H9 (cell line): ENCODE measurements around the gene LETMD1. TPM values are rescaled to one million over a fixed set of nuclear protein-coding genes. Genes with fewer than 3 reads are reported as not detected.

ENCODE experiments used
- DNase-seq: peaks from one replicate; pipeline ENCODE4 v3.0.0-alpha.2; 2017
- H2AFZ ChIP-seq: one replicate; pipeline ENCODE4 v1.6.1; 2013; ENCODE audit warnings: mild to moderate bottlenecking, low read length, control low read depth, moderate library complexity
- H2AK5ac ChIP-seq: 2 replicates; pipeline ENCODE4 v1.6.1; 2013; ENCODE audit warnings: low read length, control low read depth, mixed read lengths; ENCODE audit not compliant: insufficient read length
- H2BK120ac ChIP-seq: one replicate; pipeline ENCODE4 v1.6.1; 2013; ENCODE audit warnings: low read depth, mild to moderate bottlenecking, low read length, control low read depth, inconsistent platforms; ENCODE audit not compliant: poor library complexity, severe bottlenecking
- H2BK12ac ChIP-seq: 2 replicates; pipeline ENCODE4 v1.6.1; 2013; ENCODE audit warnings: low read length, control low read depth, mixed read lengths, low read depth; ENCODE audit not compliant: insufficient read length
- H2BK15ac ChIP-seq: 2 replicates; pipeline ENCODE4 v1.6.1; 2013; ENCODE audit warnings: low read depth, low read length, control low read depth
- H2BK20ac ChIP-seq: one replicate; pipeline ENCODE4 v1.6.1; 2013; ENCODE audit warnings: low read depth, mild to moderate bottlenecking, low read length, control low read depth, inconsistent platforms; ENCODE audit not compliant: poor library complexity, severe bottlenecking
- H2BK5ac ChIP-seq: 2 replicates; pipeline ENCODE4 v1.6.1; 2013; ENCODE audit warnings: low read length, control low read depth, mixed read lengths; ENCODE audit not compliant: insufficient read length
- H3K14ac ChIP-seq: 2 replicates; pipeline ENCODE4 v1.6.1; 2013; ENCODE audit warnings: low read length, control low read depth; ENCODE audit not compliant: insufficient read depth
- H3K18ac ChIP-seq: 2 replicates; pipeline ENCODE4 v1.6.1; 2013; ENCODE audit warnings: low read depth, mild to moderate bottlenecking, mixed read lengths, low read length, control low read depth; ENCODE audit not compliant: insufficient read length
- H3K23ac ChIP-seq: 2 replicates; pipeline ENCODE4 v1.6.1; 2013; ENCODE audit warnings: low read length, control low read depth, mixed read lengths, low read depth; ENCODE audit not compliant: insufficient read length
- H3K23me2 ChIP-seq: 2 replicates; pipeline ENCODE4 v1.6.1; 2013; ENCODE audit warnings: low read depth, mild to moderate bottlenecking, mixed read lengths, low read length, control low read depth; ENCODE audit not compliant: insufficient read length, poor library complexity, severe bottlenecking
- H3K27ac ChIP-seq: 2 replicates; pipeline ENCODE4 v1.5.1; 2013; ENCODE audit warnings: low read length, control low read depth, mixed read lengths, low read depth; ENCODE audit not compliant: insufficient read length
- H3K27me3 ChIP-seq: 2 replicates; pipeline ENCODE4 v1.6.1; 2013; ENCODE audit warnings: low read length, control low read depth, inconsistent platforms; ENCODE audit not compliant: insufficient read depth
- H3K4ac ChIP-seq: 2 replicates; pipeline ENCODE4 v1.6.1; 2013; ENCODE audit warnings: low read depth, mild to moderate bottlenecking, control low read depth, inconsistent platforms, low read length, moderate library complexity
- H3K4me1 ChIP-seq: 2 replicates; pipeline ENCODE4 v1.6.1; 2013; ENCODE audit warnings: low read length, control low read depth, inconsistent platforms; ENCODE audit not compliant: insufficient read depth
- H3K4me2 ChIP-seq: 2 replicates; pipeline ENCODE4 v1.6.1; 2013; ENCODE audit warnings: low read length, control low read depth, mixed read lengths; ENCODE audit not compliant: insufficient read length, insufficient read depth
- H3K56ac ChIP-seq: 2 replicates; pipeline ENCODE4 v1.6.1; 2013; ENCODE audit warnings: low read depth, mild to moderate bottlenecking, mixed read lengths, low read length, control low read depth; ENCODE audit not compliant: insufficient read length
- H3K79me1 ChIP-seq: 2 replicates; pipeline ENCODE4 v1.6.1; 2013; ENCODE audit warnings: low read depth, mild to moderate bottlenecking, moderate library complexity, low read length, control low read depth, inconsistent platforms; ENCODE audit not compliant: insufficient read depth, poor library complexity, severe bottlenecking
- H3K79me2 ChIP-seq: 2 replicates; pipeline ENCODE4 v1.6.1; 2013; ENCODE audit warnings: low read length, control low read depth, inconsistent platforms; ENCODE audit not compliant: insufficient read depth
- H3K9ac ChIP-seq: 2 replicates; pipeline ENCODE4 v1.6.1; 2013; ENCODE audit warnings: low read length, control low read depth, mixed read lengths; ENCODE audit not compliant: insufficient read length; ENCODE audit errors: extremely low read depth
- H3K9me3 ChIP-seq: one replicate; pipeline ENCODE4 v1.6.1; 2013; ENCODE audit warnings: low read depth, low read length, inconsistent platforms; ENCODE audit not compliant: control insufficient read depth
- H3T11ph ChIP-seq: one replicate; pipeline ENCODE4 v1.6.1; 2013; ENCODE audit warnings: mild to moderate bottlenecking, low read length, control low read depth, inconsistent platforms
- H4K20me1 ChIP-seq: one replicate; pipeline ENCODE4 v1.6.1; 2013; ENCODE audit not compliant: control insufficient read depth, insufficient read length, insufficient read depth
- H4K5ac ChIP-seq: 2 replicates; pipeline ENCODE4 v1.6.1; 2013; ENCODE audit warnings: low read depth, mild to moderate bottlenecking, mixed read lengths, low read length, control low read depth; ENCODE audit not compliant: insufficient read length
- H4K8ac ChIP-seq: replicated peaks from 2 replicates; pipeline ENCODE4 v1.6.1; 2013; ENCODE audit warnings: low read length, control low read depth, mixed read lengths, low read depth; ENCODE audit not compliant: insufficient read length
- H4K91ac ChIP-seq: 2 replicates; pipeline ENCODE4 v1.6.1; 2013; ENCODE audit warnings: low read depth, mild to moderate bottlenecking, moderate library complexity, mixed read lengths, low read length, control low read depth; ENCODE audit not compliant: insufficient read length
- H3K27ac Mint-ChIP-seq, 3 experiments: 2 replicates in 2 of 3; 3 replicates in 1 of 3; pipeline ENCODE4 v1.8.0; 2020 to 2021; ENCODE audit warnings: mixed read lengths in 3 of 3, mild to moderate bottlenecking in 1 of 3, moderate library complexity in 1 of 3
- H3K27me3 Mint-ChIP-seq: 2 replicates; pipeline ENCODE4 v1.8.0; 2021; ENCODE audit warnings: low read depth, mild to moderate bottlenecking, moderate library complexity, mixed read lengths
- H3K36me3 Mint-ChIP-seq, 3 experiments: 2 replicates in 2 of 3; 3 replicates in 1 of 3; pipeline ENCODE4 v1.8.0; 2020 to 2021; ENCODE audit warnings: low read depth in 3 of 3, mixed read lengths in 3 of 3; ENCODE audit not compliant: insufficient read depth in 1 of 3
- H3K4me1 Mint-ChIP-seq, 2 experiments: 2 replicates each; pipeline ENCODE4 v1.8.0; 2020; ENCODE audit warnings: mixed read lengths in 2 of 2
- H3K4me3 Mint-ChIP-seq, 2 experiments: 2 replicates in 1 of 2; 3 replicates in 1 of 2; pipeline ENCODE4 v1.8.0; 2020 to 2021; ENCODE audit warnings: mild to moderate bottlenecking in 2 of 2, mixed read lengths in 2 of 2, moderate library complexity in 1 of 2
- H3K9me3 Mint-ChIP-seq, 2 experiments: 2 replicates in 1 of 2; 3 replicates in 1 of 2; pipeline ENCODE4 v1.8.0; 2020; ENCODE audit warnings: mild to moderate bottlenecking in 2 of 2, mixed read lengths in 2 of 2, moderate library complexity in 1 of 2
- WGBS: extraction: QIAGEN DNeasy Blood & Tissue Kit; methylation state at CpG from one replicate; pipeline ENCODE4 v1.1.7; 2013; ENCODE audit warnings: missing lambda C conversion rate, low lambda C conversion rate, mixed read lengths; ENCODE audit not compliant: insufficient read length; ENCODE audit errors: extremely low coverage; 5-methylcytosine and 5-hydroxymethylcytosine counted together
- total RNA-seq: library from RNA; stranded (reverse); gene quantifications from 2 replicates; pipeline ENCODE4 v1.2.1, GENCODE V29; 2021
- TF ChIP-seq, protein P1 (sequence below): fragments of 200-600 bp; sonication (generic); conservative IDR thresholded peaks from 3 replicates; pipeline ENCODE4 v1.8.0; 2021; ENCODE audit warnings: antibody characterized with exemption, mild to moderate bottlenecking

Gene LETMD1
- total RNA-seq, 1 experiment from 2014 or later, result 34.9 TPM

GRCh38 chr12:51087818-51088217, 39.7 kb downstream of the LETMD1 start:
- H2AFZ ChIP-seq, result no peak overlapping the region
- H2BK12ac ChIP-seq, result no peak overlapping the region
- no peak overlapping the region for H3K18ac ChIP-seq
- no peaks in the 10 kb centered on the region for H3K27me3 Mint-ChIP-seq
- no peak overlapping the region for H3K4me2 ChIP-seq
- H4K8ac ChIP-seq, result no peak overlapping the region
- H3K36me3 Mint-ChIP-seq, result peaks cover 2 to 4% (median 3%) of the 10 kb centered on the region in 3 experiments; a peak in 3 of 7 replicates
- no peak overlapping the region for H3K4me3 Mint-ChIP-seq
- H3K79me2 ChIP-seq, result no peaks in the 10 kb centered on the region
- H3K4ac ChIP-seq, result no peak overlapping the region
- H3K9me3 Mint-ChIP-seq, result no peaks in the 10 kb centered on the region; a peak in 1 of 5 replicates
- H3K23me2 ChIP-seq, result peaks cover 4% of the 10 kb centered on the region
- H2BK120ac ChIP-seq, result no peak overlapping the region
- H3K9me3 ChIP-seq, result no peaks in the 10 kb centered on the region
- no peak overlapping the region for H3K14ac ChIP-seq
- H4K5ac ChIP-seq, result no peak overlapping the region
- H3K27ac ChIP-seq, result no peak overlapping the region
- no peak for DNase-seq
- no peaks in the 10 kb centered on the region for H3K79me1 ChIP-seq
- H2BK20ac ChIP-seq, result no peak overlapping the region
- no peak overlapping the region for H2AK5ac ChIP-seq
- H3K9ac ChIP-seq, result no peak overlapping the region
- no peaks in the 10 kb centered on the region for H3K27me3 ChIP-seq
- no peaks in the 10 kb centered on the region for H4K20me1 ChIP-seq
- H2BK15ac ChIP-seq, result no peak overlapping the region
- H3K4me1 Mint-ChIP-seq, result peaks cover 7 to 8% of the 10 kb centered on the region in 2 experiments; a peak in 3 of 4 replicates
- no peak overlapping the region for H3K56ac ChIP-seq
- no peak overlapping the region for H3T11ph ChIP-seq
- no peak overlapping the region for H4K91ac ChIP-seq
- TF ChIP-seq, protein P1, sequence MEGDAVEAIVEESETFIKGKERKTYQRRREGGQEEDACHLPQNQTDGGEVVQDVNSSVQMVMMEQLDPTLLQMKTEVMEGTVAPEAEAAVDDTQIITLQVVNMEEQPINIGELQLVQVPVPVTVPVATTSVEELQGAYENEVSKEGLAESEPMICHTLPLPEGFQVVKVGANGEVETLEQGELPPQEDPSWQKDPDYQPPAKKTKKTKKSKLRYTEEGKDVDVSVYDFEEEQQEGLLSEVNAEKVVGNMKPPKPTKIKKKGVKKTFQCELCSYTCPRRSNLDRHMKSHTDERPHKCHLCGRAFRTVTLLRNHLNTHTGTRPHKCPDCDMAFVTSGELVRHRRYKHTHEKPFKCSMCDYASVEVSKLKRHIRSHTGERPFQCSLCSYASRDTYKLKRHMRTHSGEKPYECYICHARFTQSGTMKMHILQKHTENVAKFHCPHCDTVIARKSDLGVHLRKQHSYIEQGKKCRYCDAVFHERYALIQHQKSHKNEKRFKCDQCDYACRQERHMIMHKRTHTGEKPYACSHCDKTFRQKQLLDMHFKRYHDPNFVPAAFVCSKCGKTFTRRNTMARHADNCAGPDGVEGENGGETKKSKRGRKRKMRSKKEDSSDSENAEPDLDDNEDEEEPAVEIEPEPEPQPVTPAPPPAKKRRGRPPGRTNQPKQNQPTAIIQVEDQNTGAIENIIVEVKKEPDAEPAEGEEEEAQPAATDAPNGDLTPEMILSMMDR, result no peak
- no peak overlapping the region for H2BK5ac ChIP-seq
- H3K27ac Mint-ChIP-seq, result no peak overlapping the region
- no peak overlapping the region for H3K23ac ChIP-seq
- no CpG with 5 or more reads among the region's 3 CpGs for WGBS
- no peaks in the 10 kb centered on the region for H3K4me1 ChIP-seq
